ENCODE data around the gene CUL7. TPM values are rescaled to one million over a fixed set of nuclear protein-coding genes. Genes with fewer than 3 reads are reported as not detected.

Gene CUL7
- total and polyA plus RNA-seq, 8 donors: 22.0 to 54.3 (median 42.7) TPM

DNA sequence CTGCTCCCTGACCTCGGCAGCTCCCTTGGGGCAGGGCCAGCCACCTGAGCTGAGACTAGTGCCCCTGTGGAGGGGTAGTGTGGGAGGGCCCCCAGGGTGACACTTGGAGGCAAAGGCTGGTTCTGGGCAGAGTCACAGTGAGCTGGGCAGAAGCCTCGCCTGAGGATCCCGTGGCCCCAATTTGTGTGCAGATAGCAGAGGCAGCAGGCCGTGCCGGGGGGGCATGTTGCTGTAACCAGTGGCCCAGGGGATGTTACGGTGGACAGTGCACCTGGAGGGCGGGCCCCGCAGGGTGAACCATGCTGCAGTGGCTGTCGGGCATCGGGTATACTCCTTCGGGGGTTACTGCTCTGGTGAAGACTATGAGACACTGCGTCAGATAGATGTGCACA lies 36.7 kb downstream of the CUL7 start:
- no peaks in the 10 kb centered on the region for H3K27me3 ChIP-seq
- intact Hi-C loops (cut with DNase I): no loop called here
- peaks cover 0 to 34% of the 10 kb centered on the region in 2 donors for H3K36me3 ChIP-seq
- no peak for TF ChIP-seq CTCF (IDR thresholded peaks at IDR 0.05)
- no peak overlapping the region for H3K27ac ChIP-seq
- ATAC-seq: no peak
- no peaks in the 10 kb centered on the region for H3K9me3 ChIP-seq
- H3K4me3 ChIP-seq: no peak overlapping the region
- peaks cover 14 to 58% of the 10 kb centered on the region in 2 donors for H3K4me1 ChIP-seq
- DNase-seq: peak in 1 of 4 donors; percentile 72

GRCh38 chr6:43016176-43016942 lies 37.3 kb downstream of the CUL7 start:
- Histone ChIP-seq H3K36me3 (peaks cover 0 to 40% of the 10 kb centered on the region in 2 donors), H3K9me3 (no peaks in the 10 kb centered on the region), H3K4me1 (peaks cover 14 to 60% of the 10 kb centered on the region in 2 donors), H3K27ac (no peak overlapping the region), H3K4me3 (no peak overlapping the region), H3K27me3 (no peaks in the 10 kb centered on the region)
- DNase-seq: no peak
- no peak for ATAC-seq
- intact Hi-C loops (cut with DNase I): no loop called here
- no peak for TF ChIP-seq CTCF (IDR thresholded peaks at IDR 0.05)

- H3K4me3 ChIP-seq: peak overlapping the region; percentile 67 to 78
- peaks cover 14 to 52% of the 10 kb centered on the region in 2 donors for H3K4me1 ChIP-seq
- ATAC-seq (no peak), DNase-seq (peak in 1 of 4 donors; percentile 14)
- H3K9me3 ChIP-seq: no peaks in the 10 kb centered on the region
- peaks cover 0 to 54% of the 10 kb centered on the region in 2 donors for H3K36me3 ChIP-seq
- no peak for TF ChIP-seq CTCF (IDR thresholded peaks at IDR 0.05)
- no peaks in the 10 kb centered on the region for H3K27me3 ChIP-seq
- H3K27ac ChIP-seq: peak overlapping the region; percentile 31 to 81
- intact Hi-C loops (cut with DNase I): no loop called here
Observed at GRCh38 chr6:43014434-43014909, 39.2 kb downstream of the CUL7 start.

DNA sequence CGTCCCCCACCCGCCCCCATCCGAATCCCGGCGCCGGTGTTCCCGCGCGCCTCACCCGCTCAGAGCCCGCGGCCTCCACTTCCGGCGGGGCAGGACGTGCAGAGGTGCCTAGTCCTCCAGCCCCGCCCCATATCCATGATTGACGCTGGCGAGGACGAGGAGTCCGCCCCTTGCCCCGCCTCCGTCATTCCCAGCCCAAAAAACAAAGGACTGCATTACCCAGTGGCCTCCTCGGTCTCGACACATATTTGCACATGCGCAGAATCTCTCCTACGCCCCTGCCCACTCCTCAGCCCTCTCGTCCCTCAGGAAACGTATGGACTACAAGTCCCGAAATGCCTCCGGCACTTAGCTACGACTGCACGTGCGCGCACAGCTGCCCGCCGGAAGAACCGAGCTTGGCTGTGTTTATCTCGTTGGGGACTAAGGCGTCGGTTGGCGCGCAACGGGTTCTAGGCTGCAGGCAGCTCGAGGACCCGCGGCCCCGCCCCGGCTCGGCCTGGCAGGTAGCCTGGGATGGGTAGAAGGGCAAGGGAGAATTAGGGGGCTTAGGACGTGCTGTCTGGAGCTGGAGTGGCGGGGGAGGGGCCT lies 39.7 kb downstream of the CUL7 start, which contains the start of the genes KLHDC3 and MEA1:
TSS of gene KLHDC3 (plus strand) at position 407 of the 591 bp plus-strand sequence. CDS start 2,944 bp downstream, outside the sequence.
TSS of gene MEA1 (minus strand) at position 104 of the 591 bp plus-strand sequence. CDS start 133 bp downstream, outside the sequence.
- DNase-seq: peak; percentile 99 to 100 (median 99)
- Histone ChIP-seq H3K4me3 (peak within 1 kb of the TSS; percentile 67 to 78), H3K9me3 (no peaks in the 10 kb centered on the region), H3K27ac (peak within 1 kb of the TSS; percentile 39 to 81), H3K36me3 (peaks cover 0 to 54% of the 10 kb centered on the region in 2 donors), H3K4me1 (peaks cover 14 to 52% of the 10 kb centered on the region in 2 donors), H3K27me3 (no peaks in the 10 kb centered on the region)
- peak; percentile 98 for ATAC-seq
- intact Hi-C loops (cut with DNase I): no loop called here
- TF ChIP-seq CTCF (IDR thresholded peaks at IDR 0.05): no peak
